ENCODE measurements around the gene GNB1L. TPM values are rescaled to one million over a fixed set of nuclear protein-coding genes. Genes with fewer than 3 reads are reported as not detected.

Gene GNB1L
- total RNA-seq, 1 donor = 4.0 TPM

GRCh38 chr22:19776433-19777031, 78.1 kb downstream of the GNB1L start:
- Histone ChIP-seq H3K4me1 (ENCODE audit: insufficient read depth, low read length) (peaks cover 10% of the 10 kb centered on the region), H3K4me2 (ENCODE audit: insufficient read depth, low read length) (no peak overlapping the region), H3K36me3 (ENCODE audit: insufficient read depth, low read length) (no peaks in the 10 kb centered on the region), H3K79me2 (ENCODE audit: insufficient read depth, low read length) (no peaks in the 10 kb centered on the region), H4K20me1 (ENCODE audit: insufficient read depth, low read length) (no peaks in the 10 kb centered on the region), H3K27ac (ENCODE audit: low read depth, low read length) (no peak overlapping the region), H3K9me3 (ENCODE audit: low read depth, low read length) (no peaks in the 10 kb centered on the region), H2AFZ (ENCODE audit: low read length) (no peak overlapping the region), H3K27me3 (ENCODE audit: insufficient read depth, low read length) (peaks cover 12% of the 10 kb centered on the region), H3K4me3 (ENCODE audit: insufficient read depth, low read length) (no peak overlapping the region)
- no peak for TF ChIP-seq CTCF (IDR thresholded peaks at IDR 0.05; ENCODE audit: extremely low read depth, low read depth, low read length)
- DNase-seq (ENCODE audit: insufficient read length, low spot score, missing footprints) = peak; percentile 50

GRCh38 chr22:19775496-19776325, 79.0 kb downstream of the GNB1L start:
- H3K4me1 ChIP-seq (ENCODE audit: insufficient read depth, low read length) = peaks cover 10% of the 10 kb centered on the region
- no peaks in the 10 kb centered on the region for H3K36me3 ChIP-seq (ENCODE audit: insufficient read depth, low read length)
- H3K27ac ChIP-seq (ENCODE audit: low read depth, low read length) = no peak overlapping the region
- no peak overlapping the region for H2AFZ ChIP-seq (ENCODE audit: low read length)
- no peak overlapping the region for H3K4me3 ChIP-seq (ENCODE audit: insufficient read depth, low read length)
- peaks cover 1% of the 10 kb centered on the region for H4K20me1 ChIP-seq (ENCODE audit: insufficient read depth, low read length)
- peak; percentile 69 for DNase-seq (ENCODE audit: insufficient read length, low spot score, missing footprints)
- no peak overlapping the region for H3K4me2 ChIP-seq (ENCODE audit: insufficient read depth, low read length)
- TF ChIP-seq CTCF (IDR thresholded peaks at IDR 0.05; ENCODE audit: extremely low read depth, low read depth, low read length) = no peak
- H3K9me3 ChIP-seq (ENCODE audit: low read depth, low read length) = no peaks in the 10 kb centered on the region
- peaks cover 12% of the 10 kb centered on the region for H3K27me3 ChIP-seq (ENCODE audit: insufficient read depth, low read length)
- H3K79me2 ChIP-seq (ENCODE audit: insufficient read depth, low read length) = no peaks in the 10 kb centered on the region

- peaks cover 10% of the 10 kb centered on the region for H3K27me3 ChIP-seq (ENCODE audit: insufficient read depth, low read length)
- no peak for TF ChIP-seq CTCF (IDR thresholded peaks at IDR 0.05; ENCODE audit: extremely low read depth, low read depth, low read length)
- no peak overlapping the region for H2AFZ ChIP-seq (ENCODE audit: low read length)
- H3K36me3 ChIP-seq (ENCODE audit: insufficient read depth, low read length) = no peaks in the 10 kb centered on the region
- H3K4me2 ChIP-seq (ENCODE audit: insufficient read depth, low read length) = no peak overlapping the region
- peaks cover 4% of the 10 kb centered on the region for H4K20me1 ChIP-seq (ENCODE audit: insufficient read depth, low read length)
- H3K4me1 ChIP-seq (ENCODE audit: insufficient read depth, low read length) = peaks cover 2% of the 10 kb centered on the region
- peak; percentile 19 for DNase-seq (ENCODE audit: insufficient read length, low spot score, missing footprints)
- H3K4me3 ChIP-seq (ENCODE audit: insufficient read depth, low read length) = no peak overlapping the region
- no peaks in the 10 kb centered on the region for H3K79me2 ChIP-seq (ENCODE audit: insufficient read depth, low read length)
- no peaks in the 10 kb centered on the region for H3K9me3 ChIP-seq (ENCODE audit: low read depth, low read length)
- H3K27ac ChIP-seq (ENCODE audit: low read depth, low read length) = no peak overlapping the region
Measured at GRCh38 chr22:19774628-19775027, 80.0 kb downstream of the GNB1L start.

GRCh38 chr22:19773470-19774040, 81.1 kb downstream of the GNB1L start:
- DNase-seq (ENCODE audit: insufficient read length, low spot score, missing footprints) = peak; percentile 68
- TF ChIP-seq CTCF (IDR thresholded peaks at IDR 0.05; ENCODE audit: extremely low read depth, low read depth, low read length) = no peak
- Histone ChIP-seq H3K27me3 (ENCODE audit: insufficient read depth, low read length) (peaks cover 2% of the 10 kb centered on the region), H3K4me1 (ENCODE audit: insufficient read depth, low read length) (no peaks in the 10 kb centered on the region), H2AFZ (ENCODE audit: low read length) (no peak overlapping the region), H4K20me1 (ENCODE audit: insufficient read depth, low read length) (peaks cover 4% of the 10 kb centered on the region), H3K27ac (ENCODE audit: low read depth, low read length) (no peak overlapping the region), H3K4me3 (ENCODE audit: insufficient read depth, low read length) (no peak overlapping the region), H3K9me3 (ENCODE audit: low read depth, low read length) (no peaks in the 10 kb centered on the region), H3K79me2 (ENCODE audit: insufficient read depth, low read length) (no peaks in the 10 kb centered on the region), H3K36me3 (ENCODE audit: insufficient read depth, low read length) (no peaks in the 10 kb centered on the region), H3K4me2 (ENCODE audit: insufficient read depth, low read length) (no peak overlapping the region)
